NCI-H1092 treated with DMSO at 0.1 percent for 48 hours (cell line): ENCODE data around the gene LEMD2.
A peak's percentile ranks its signal among the peaks of the same experiment; 100 is the strongest.
"Not testable (repeated sequence)": the region's sequence is repeated elsewhere in the genome, so short reads cannot be mapped to it uniquely, and the experiment has no call there.

Experiments used
- DNase-seq: peaks from one replicate; lab custom pipeline; 2025; lab: John Stamatoyannopoulos, UW

The LEMD2 gene

GRCh38 chr6:33788694-33789549 is at the start of gene LEMD2:
TSS of gene LEMD2 (minus strand) at chr6:33789130. CDS start at chr6:33789116, 14 bp downstream.
- DNase-seq: peak; percentile 87

GRCh38 chr6:33837971-33838665 is 49.2 kb upstream of the LEMD2 start:
- no peak for DNase-seq

GRCh38 chr6:33836806-33837469 is 48.0 kb upstream of the LEMD2 start:
- DNase-seq: no peak

- DNase-seq: no peak
Measured at GRCh38 chr6:33834401-33835392, 45.8 kb upstream of the LEMD2 start.

GRCh38 chr6:33833599-33833998 is 44.7 kb upstream of the LEMD2 start:
- no peak for DNase-seq

GRCh38 chr6:33832831-33833230 is 43.9 kb upstream of the LEMD2 start:
- DNase-seq: not testable (repeated sequence)

- DNase-seq: not testable (repeated sequence)
Measured at GRCh38 chr6:33831725-33832124, 42.8 kb upstream of the LEMD2 start.

GRCh38 chr6:33830635-33831240 is 41.8 kb upstream of the LEMD2 start:
- DNase-seq: no peak

GRCh38 chr6:33828764-33829731 is 40.1 kb upstream of the LEMD2 start:
- no peak for DNase-seq

- no peak for DNase-seq
Measured at GRCh38 chr6:33828452-33828763, 39.5 kb upstream of the LEMD2 start.

- DNase-seq: no peak
Measured at GRCh38 chr6:33827546-33828451, 38.9 kb upstream of the LEMD2 start.

- DNase-seq: peak; percentile 20
Measured at GRCh38 chr6:33826537-33826936, 37.6 kb upstream of the LEMD2 start.

GRCh38 chr6:33824461-33825154 is 35.7 kb upstream of the LEMD2 start:
- DNase-seq: no peak

- no peak for DNase-seq
Measured at GRCh38 chr6:33823806-33824205, 34.9 kb upstream of the LEMD2 start.

GRCh38 chr6:33822575-33823395 is 33.9 kb upstream of the LEMD2 start:
- DNase-seq: peak; percentile 25

GRCh38 chr6:33820784-33821520 is 32.0 kb upstream of the LEMD2 start:
- DNase-seq: no peak

GRCh38 chr6:33820243-33820642 is 31.3 kb upstream of the LEMD2 start:
- no peak for DNase-seq
